Neural crest cell (in vitro differentiated cells): ENCODE results near the gene MAST4. TPM values are rescaled to one million over a fixed set of nuclear protein-coding genes. Genes with fewer than 3 reads are reported as not detected.
A peak's percentile ranks its signal among the peaks of the same experiment; 100 is the strongest.

Source experiments
- DNase-seq: peaks from one replicate; pipeline ENCODE4 v3.0.0; 2021; ENCODE audit warnings: low read depth, mixed read lengths, low spot score
- H3K27ac Mint-ChIP-seq: one replicate; pipeline ENCODE4 v1.8.0; 2021; ENCODE audit warnings: mild to moderate bottlenecking, mixed read lengths; ENCODE audit not compliant: unreplicated experiment
- H3K27me3 Mint-ChIP-seq: 2 replicates; pipeline ENCODE4 v1.8.0; 2021; ENCODE audit warnings: low read depth, mild to moderate bottlenecking, mixed read lengths
- H3K36me3 Mint-ChIP-seq: 2 replicates; pipeline ENCODE4 v1.8.0; 2021; ENCODE audit warnings: low read depth, mild to moderate bottlenecking, mixed read lengths
- H3K4me1 Mint-ChIP-seq: 2 replicates; pipeline ENCODE4 v1.8.0; 2021; ENCODE audit warnings: mixed read lengths
- H3K4me3 Mint-ChIP-seq: one replicate; pipeline ENCODE4 v1.8.0; 2021; ENCODE audit warnings: mild to moderate bottlenecking, mixed read lengths
- H3K9me3 Mint-ChIP-seq: 2 replicates; pipeline ENCODE4 v1.8.0; 2021; ENCODE audit warnings: mixed read lengths
- CTCF ChIP-seq: fragments of 200-600 bp; sonication (generic); conservative IDR thresholded peaks from 2 replicates; pipeline ENCODE4 v1.5.0; 2021; ENCODE audit warnings: antibody characterized with exemption, mild to moderate bottlenecking
- total RNA-seq: library from RNA; stranded (reverse); gene quantifications from 2 replicates; pipeline ENCODE4 v1.2.1, GENCODE V29; 2021

MAST4 gene
- total RNA-seq, 1 donor from 2014 or later = 7.3 TPM

- TF ChIP-seq CTCF = no peak
- H3K9me3 Mint-ChIP-seq = no peaks in the 10 kb centered on the region
- H3K36me3 Mint-ChIP-seq = no peaks in the 10 kb centered on the region
- no peak overlapping the region for H3K27ac Mint-ChIP-seq
- peaks cover 3% of the 10 kb centered on the region for H3K27me3 Mint-ChIP-seq
- no peak for DNase-seq
- no peaks in the 10 kb centered on the region for H3K4me1 Mint-ChIP-seq
- no peak overlapping the region for H3K4me3 Mint-ChIP-seq
Observed at GRCh38 chr5:66793049-66793448, 196.9 kb downstream of the MAST4 start.

GRCh38 chr5:66795682-66796081 is 199.5 kb downstream of the MAST4 start:
- H3K9me3 Mint-ChIP-seq = no peaks in the 10 kb centered on the region
- DNase-seq = no peak
- no peak overlapping the region for H3K4me3 Mint-ChIP-seq
- H3K27ac Mint-ChIP-seq = no peak overlapping the region
- no peaks in the 10 kb centered on the region for H3K4me1 Mint-ChIP-seq
- peaks cover 3% of the 10 kb centered on the region for H3K27me3 Mint-ChIP-seq
- H3K36me3 Mint-ChIP-seq = no peaks in the 10 kb centered on the region
- no peak for TF ChIP-seq CTCF

GRCh38 chr5:66796305-66797292 is 200.4 kb downstream of the MAST4 start:
- no peak overlapping the region for H3K4me3 Mint-ChIP-seq
- peaks cover 3% of the 10 kb centered on the region for H3K27me3 Mint-ChIP-seq
- no peaks in the 10 kb centered on the region for H3K4me1 Mint-ChIP-seq
- no peak for DNase-seq
- no peaks in the 10 kb centered on the region for H3K36me3 Mint-ChIP-seq
- TF ChIP-seq CTCF = peak; percentile 35
- no peaks in the 10 kb centered on the region for H3K9me3 Mint-ChIP-seq
- H3K27ac Mint-ChIP-seq = no peak overlapping the region

GRCh38 chr5:66802941-66803340 is 206.7 kb downstream of the MAST4 start:
- H3K27ac Mint-ChIP-seq = no peak overlapping the region
- no peaks in the 10 kb centered on the region for H3K36me3 Mint-ChIP-seq
- no peak overlapping the region for H3K4me3 Mint-ChIP-seq
- H3K9me3 Mint-ChIP-seq = no peaks in the 10 kb centered on the region
- TF ChIP-seq CTCF = no peak
- no peaks in the 10 kb centered on the region for H3K4me1 Mint-ChIP-seq
- peaks cover 12% of the 10 kb centered on the region for H3K27me3 Mint-ChIP-seq
- DNase-seq = no peak

- H3K4me3 Mint-ChIP-seq = no peak overlapping the region
- H3K4me1 Mint-ChIP-seq = no peaks in the 10 kb centered on the region
- no peaks in the 10 kb centered on the region for H3K9me3 Mint-ChIP-seq
- no peaks in the 10 kb centered on the region for H3K36me3 Mint-ChIP-seq
- no peak for TF ChIP-seq CTCF
- no peak overlapping the region for H3K27ac Mint-ChIP-seq
- no peak for DNase-seq
- H3K27me3 Mint-ChIP-seq = peaks cover 16% of the 10 kb centered on the region
Observed at GRCh38 chr5:66805514-66806430, 209.6 kb downstream of the MAST4 start.
